K562 (cell line): Measurements from ENCODE around the gene CHRDL2. TPM values are rescaled to one million over a fixed set of nuclear protein-coding genes. Genes with fewer than 3 reads are reported as not detected.

Source experiments
- ATAC-seq: fragments of 200-7000 bp; cut with Tn5 transposase; 3 replicates; pipeline ENCODE4 v1.9.1; 2020; ENCODE audit warnings: moderate library complexity
- BruUV-seq: library from RNA; stranded (reverse); fragments of 400-500 nt; replicated peaks from 2 replicates; lab custom pipeline; 2021; lab: Mats Ljungman, UMichigan
- CTCF ChIA-PET: fragments of 300-600 bp; formaldehyde crosslinking; extraction: SDS; loops from one replicate; lab custom pipeline; 2021; ENCODE audit warnings: low intra/inter-chr PET ratio; lab: Yijun Ruan, JAX
- POLR2A ChIA-PET: fragments of 300-600, 350-650 bp; sonication (Branson Sonifier 250); formaldehyde crosslinking; extraction: SDS; loops from one replicate; lab custom pipeline; 2021; ENCODE audit warnings: antibody characterized with exemption, inconsistent platforms; lab: Yijun Ruan, JAX
- DNase-seq, 4 experiments: peaks; one replicate each; pipeline versions ENCODE4 v3.0.0 to v3.0.0-alpha.2; 2011 to 2018; ENCODE audit warnings: low spot score in 3 of 4, mixed read lengths in 3 of 4; ENCODE audit errors: extremely low read depth in 1 of 4
- FAIRE-seq: peaks from 2 replicates; lab custom pipeline; 2011; peaks lifted over from hg19 to GRCh38; lab: Jason Lieb, UNC
- H2AFZ ChIP-seq: 2 replicates; pipeline ENCODE4 v1.6.0; 2011; ENCODE audit warnings: low read depth, low read length, control low read depth, inconsistent platforms
- H3K27ac ChIP-seq: fragments of 200-600 bp; 3 replicates; pipeline ENCODE4 v1.8.0; 2011; ENCODE audit warnings: low read depth, mild to moderate bottlenecking, control low read depth, inconsistent platforms, low read length, moderate library complexity, mixed read lengths; ENCODE audit errors: extremely low read depth
- H3K27me3 ChIP-seq, 2 experiments: fragments of 300-600 bp in 1 of 2; 2 replicates in 1 of 2; 3 replicates in 1 of 2; pipeline versions ENCODE4 v1.6.0 to v1.8.0; 2011; ENCODE audit warnings: inconsistent platforms in 2 of 2, low read length in 2 of 2, mild to moderate bottlenecking in 1 of 2, mixed read lengths in 1 of 2, moderate library complexity in 1 of 2; ENCODE audit not compliant: control insufficient read depth in 2 of 2, insufficient read depth in 2 of 2
- H3K36me3 ChIP-seq: fragments of 300-600 bp; 3 replicates; pipeline ENCODE4 v1.8.0; 2011; ENCODE audit warnings: mild to moderate bottlenecking, low read length, inconsistent platforms; ENCODE audit not compliant: control insufficient read depth, insufficient read depth
- H3K4me1 ChIP-seq, 2 experiments: fragments of 200-600 bp in 1 of 2; replicated peaks in 1 of 2; 2 replicates in 1 of 2; 3 replicates in 1 of 2; pipeline versions ENCODE4 v1.5.1 to v1.8.0; 2011; ENCODE audit warnings: inconsistent platforms in 2 of 2, low read length in 2 of 2, mild to moderate bottlenecking in 1 of 2, mixed read lengths in 1 of 2, moderate library complexity in 1 of 2; ENCODE audit not compliant: control insufficient read depth in 2 of 2, insufficient read depth in 2 of 2
- H3K4me2 ChIP-seq: 2 replicates; pipeline ENCODE4 v1.6.1; 2011; ENCODE audit warnings: low read length, control low read depth, inconsistent platforms, mixed read lengths; ENCODE audit not compliant: insufficient read depth
- H3K4me3 ChIP-seq: fragments of 200-600 bp; sonication (generic), shearing (Covaris generic); 2 replicates; pipeline ENCODE4 v1.5.1; 2016; ENCODE audit warnings: control low read depth, inconsistent platforms
- H3K79me2 ChIP-seq: fragments of 200-600 bp; 3 replicates; pipeline ENCODE4 v1.8.0; 2011; ENCODE audit warnings: low read length, inconsistent platforms; ENCODE audit not compliant: control insufficient read depth, insufficient read depth
- H3K9ac ChIP-seq, 2 experiments: 2 replicates each; pipeline versions ENCODE4 v1.6.0 to v1.6.1; 2011; ENCODE audit warnings: low read depth in 2 of 2, low read length in 2 of 2, control low read depth in 1 of 2, inconsistent platforms in 1 of 2, mild to moderate bottlenecking in 1 of 2, mixed read lengths in 1 of 2; ENCODE audit not compliant: insufficient read depth in 1 of 2
- H3K9me1 ChIP-seq: one replicate; pipeline ENCODE4 v1.6.0; 2011; ENCODE audit warnings: inconsistent platforms, mild to moderate bottlenecking, low read length, moderate library complexity; ENCODE audit not compliant: control insufficient read depth, insufficient read depth
- H3K9me3 ChIP-seq: replicated peaks from 2 replicates; pipeline ENCODE4 v1.5.1; 2011; ENCODE audit warnings: low read depth, low read length, inconsistent platforms; ENCODE audit not compliant: control insufficient read depth, insufficient read depth
- H4K20me1 ChIP-seq: replicated peaks from 2 replicates; pipeline ENCODE4 v1.6.1; 2011; ENCODE audit warnings: low read length, inconsistent platforms, mixed read lengths; ENCODE audit not compliant: control insufficient read depth, insufficient read depth
- C11orf30 ChIP-seq: fragments of 450-650 bp; IDR thresholded peaks from 2 replicates; pipeline ENCODE4 v1.6.1; 2016; ENCODE audit warnings: low read depth, mild to moderate bottlenecking
- CBFB ChIP-seq: sonication (generic); formaldehyde crosslinking; IDR thresholded peaks from 2 replicates; pipeline ENCODE4 v1.4.0; 2020; ENCODE audit warnings: mild to moderate bottlenecking, missing genetic modification reagents
- CC2D1A ChIP-seq: fragments of 450-650 bp; IDR thresholded peaks from 2 replicates; pipeline ENCODE4 v1.6.1; 2017; ENCODE audit warnings: mild to moderate bottlenecking
- KLF10 ChIP-seq: fragments of 250-450 bp; sonication (Bioruptor Pico); IDR thresholded peaks from 2 replicates; pipeline ENCODE4 v1.6.1; 2021; ENCODE audit warnings: matching md5 sums
- NCOA1 ChIP-seq: fragments of 450-650 bp; IDR thresholded peaks from 2 replicates; pipeline ENCODE4 v1.6.1; 2016; ENCODE audit warnings: low read depth
- NEUROD1 ChIP-seq: fragments of 150-350 bp; IDR thresholded peaks from 2 replicates; pipeline ENCODE4 v1.6.1; 2014; ENCODE audit warnings: borderline replicate concordance, low read length, low read depth; ENCODE audit not compliant: partially characterized antibody
- NR4A1 ChIP-seq, 2 experiments: fragments of 250-450 bp in 1 of 2; fragments of 450-650 bp in 1 of 2; sonication (Bioruptor Pico) in 1 of 2; IDR thresholded peaks; 2 replicates each; pipeline versions ENCODE4 v1.4.0 to v1.6.1; 2016 to 2020; ENCODE audit warnings: mild to moderate bottlenecking in 2 of 2, missing compliant biosample characterization in 1 of 2, missing genetic modification characterization in 1 of 2, moderate library complexity in 1 of 2
- STAT5A ChIP-seq: IDR thresholded peaks from 2 replicates; pipeline ENCODE4 v1.6.1; 2012; ENCODE audit warnings: low read length, inconsistent platforms, borderline replicate concordance
- SUPT5H ChIP-seq: fragments of 450-650 bp; IDR thresholded peaks from 2 replicates; pipeline ENCODE4 v1.6.1; 2016
- TCFL5 ChIP-seq: fragments of 250-450 bp; sonication (Bioruptor Pico); conservative IDR thresholded peaks from 2 replicates; pipeline ENCODE4 v1.6.1; 2021; ENCODE audit warnings: mild to moderate bottlenecking, moderate library complexity, matching md5 sums
- TFAM ChIP-seq: fragments of 250-450 bp; sonication (Bioruptor Pico); conservative IDR thresholded peaks from 2 replicates; pipeline ENCODE4 v1.5.0; 2021; ENCODE audit warnings: mild to moderate bottlenecking, moderate library complexity
- U2AF1 ChIP-seq: fragments of 200-400 bp; formaldehyde crosslinking; optimal IDR thresholded peaks from 2 replicates; pipeline ENCODE3; 2017; ENCODE audit warnings: mild to moderate bottlenecking, low read depth, low read length, moderate library complexity
- YY1 ChIP-seq, 3 experiments: IDR thresholded peaks; 2 replicates each; pipeline ENCODE4 v1.6.1; 2011; ENCODE audit warnings: low read length in 2 of 3, mild to moderate bottlenecking in 2 of 3, moderate library complexity in 2 of 3, borderline replicate concordance in 1 of 3, control low read depth in 1 of 3, low read depth in 1 of 3; ENCODE audit not compliant: insufficient read depth in 3 of 3, insufficient replicate concordance in 2 of 3, control insufficient read depth in 1 of 3, insufficient read length in 1 of 3; ENCODE audit errors: extremely low read depth in 1 of 3
- ZC3H11A ChIP-seq: IDR thresholded peaks from 2 replicates; pipeline ENCODE4 v1.6.1; 2012; ENCODE audit warnings: low read depth, low read length, improper control_type of control experiment
- ZNF696 ChIP-seq: fragments of 250-450 bp; sonication (Bioruptor Pico); conservative IDR thresholded peaks from 2 replicates; pipeline ENCODE4 v1.4.0; 2020; ENCODE audit warnings: mild to moderate bottlenecking, moderate library complexity
- ZNF764 ChIP-seq: fragments of 250-450 bp; sonication (Bioruptor Pico); IDR thresholded peaks from 2 replicates; pipeline ENCODE4 v1.4.0; 2020; ENCODE audit warnings: low read depth, mild to moderate bottlenecking, moderate library complexity
- in situ Hi-C: fragments of 300-500 bp; cut with MboI; formaldehyde crosslinking; loops from 4 replicates; pipeline ENCODE4 v1.15.0; 2018; ENCODE audit warnings: inconsistent platforms, mixed read lengths
- intact Hi-C: fragments of 100-400 bp; cut with micrococcal nuclease; formaldehyde crosslinking; loops from 2 replicates; pipeline ENCODE4 v1.14.2; 2022
- polyA plus RNA-seq, 8 experiments: library from polyadenylated mRNA; depleted of rRNA in 4 of 8; stranded (reverse) in 5 of 8; unstranded in 3 of 8; fragments of >200 nt; fragmentation: Nextera tagmentation in 2 of 8; fragmentation: Illumina TruSeq in 1 of 8; extraction: Ambion mirVana in 2 of 8; extraction: Trizol in 1 of 8; gene quantifications; 2 replicates each; pipeline versions ENCODE4 v1.2.1 to v1.2.3, GENCODE V29; 2011 to 2014; ENCODE audit warnings: inconsistent platforms in 1 of 8, missing spikeins in 1 of 8
- total RNA-seq, 7 experiments: library from RNA; depleted of rRNA in 6 of 7; stranded (reverse); fragments of >200 nt in 6 of 7; fragmentation: Illumina TruSeq in 2 of 7; extraction: Trizol in 2 of 7; gene quantifications; 2 replicates each; pipeline versions ENCODE4 v1.2.1 to v1.2.3, GENCODE V29; 2011 to 2021; ENCODE audit warnings: low replicate concordance in 1 of 7
- TF ChIP-seq, protein P1 (sequence below), 2 experiments: fragments of 250-450 bp in 1 of 2; fragments of 450-650 bp in 1 of 2; sonication (Bioruptor Pico) in 1 of 2; IDR thresholded peaks; 2 replicates each; pipeline versions ENCODE4 v1.6.1 to v1.8.0; 2016 to 2021; ENCODE audit warnings: mild to moderate bottlenecking in 2 of 2, moderate library complexity in 2 of 2, missing compliant biosample characterization in 1 of 2, missing genetic modification characterization in 1 of 2
- TF ChIP-seq, protein P2 (sequence below): sonication (generic); IDR thresholded peaks from 2 replicates; pipeline ENCODE4 v1.6.1; 2016
- TF ChIP-seq, protein P3 (sequence below): fragments of 450-650 bp; formaldehyde crosslinking; IDR thresholded peaks from 2 replicates; pipeline ENCODE4 v1.4.0; 2022; ENCODE audit warnings: missing genetic modification characterization

CHRDL2 gene
- total and polyA plus RNA-seq, 9 of the 15 experiments (the other 6 are each of a cell fraction or from before 2014, with no cell fraction given): not detected

DNA sequence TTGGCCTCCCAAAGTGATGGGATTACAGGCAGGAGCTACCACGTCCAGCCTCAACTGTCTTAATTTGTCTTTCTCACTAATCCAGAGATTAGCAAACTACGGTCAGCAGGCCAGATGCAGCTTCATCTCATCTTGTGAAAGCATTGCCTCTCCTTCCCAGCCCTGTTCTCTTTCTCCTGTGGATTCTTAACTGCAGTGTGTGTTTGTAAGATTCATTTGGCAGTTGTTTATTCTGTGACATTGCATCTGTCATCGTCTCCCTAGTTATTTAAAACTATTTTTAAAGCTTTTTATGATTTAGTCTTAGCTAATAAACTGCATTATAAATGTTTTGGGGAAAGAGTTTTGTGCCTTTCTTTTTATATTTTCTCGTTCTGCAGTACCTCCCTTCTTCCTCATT, 46.7 kb upstream of the CHRDL2 start (continued):
- TF ChIP-seq, protein P1, sequence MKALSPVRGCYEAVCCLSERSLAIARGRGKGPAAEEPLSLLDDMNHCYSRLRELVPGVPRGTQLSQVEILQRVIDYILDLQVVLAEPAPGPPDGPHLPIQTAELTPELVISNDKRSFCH (CRISPR knock-in tag; IDR thresholded peaks at IDR 0.05): no peak
- TF ChIP-seq, protein P1 (tag; IDR thresholded peaks at IDR 0.05): no peak
- TF ChIP-seq ZNF696 (CRISPR knock-in tag): no peak
- TF ChIP-seq, protein P2, sequence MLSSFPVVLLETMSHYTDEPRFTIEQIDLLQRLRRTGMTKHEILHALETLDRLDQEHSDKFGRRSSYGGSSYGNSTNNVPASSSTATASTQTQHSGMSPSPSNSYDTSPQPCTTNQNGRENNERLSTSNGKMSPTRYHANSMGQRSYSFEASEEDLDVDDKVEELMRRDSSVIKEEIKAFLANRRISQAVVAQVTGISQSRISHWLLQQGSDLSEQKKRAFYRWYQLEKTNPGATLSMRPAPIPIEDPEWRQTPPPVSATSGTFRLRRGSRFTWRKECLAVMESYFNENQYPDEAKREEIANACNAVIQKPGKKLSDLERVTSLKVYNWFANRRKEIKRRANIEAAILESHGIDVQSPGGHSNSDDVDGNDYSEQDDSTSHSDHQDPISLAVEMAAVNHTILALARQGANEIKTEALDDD: no peak
- no peak for TF ChIP-seq CC2D1A
- TF ChIP-seq NR4A1 (CRISPR knock-in tag; IDR thresholded peaks at IDR 0.05): no peak
- TF ChIP-seq NR4A1 (tag; IDR thresholded peaks at IDR 0.05): no peak

DNA sequence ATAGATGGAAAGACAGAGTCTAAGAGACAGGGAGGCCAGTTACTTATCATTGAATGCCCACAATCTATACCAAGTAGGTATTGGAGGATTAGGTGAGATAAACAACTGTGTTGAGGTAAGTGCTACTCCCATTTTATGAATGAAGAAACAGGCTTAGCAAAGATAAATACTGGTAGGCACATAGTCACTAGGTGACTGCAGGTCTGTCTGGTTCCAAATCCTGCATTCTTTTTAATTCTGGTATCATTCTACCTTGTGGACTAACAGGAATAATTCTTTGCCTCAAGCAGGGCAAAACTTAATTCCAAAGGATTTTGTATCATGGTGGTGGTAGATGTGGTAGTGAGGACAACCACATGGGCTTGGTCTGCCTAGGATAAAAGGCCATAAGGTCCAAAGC, 45.8 kb upstream of the CHRDL2 start:
- ATAC-seq: no peak
- in situ Hi-C loops (no loop called here), intact Hi-C loops (no loop called here)
- Histone ChIP-seq H3K4me2 (no peak overlapping the region), H3K4me1 (no peaks in the 10 kb centered on the region; a peak in 2 of 5 replicates), H3K4me3 (no peak overlapping the region), H3K27ac (no peak overlapping the region), H3K9me3 (no peaks in the 10 kb centered on the region), H3K9ac (no peak overlapping the region), H3K27me3 (no peaks in the 10 kb centered on the region), H4K20me1 (no peaks in the 10 kb centered on the region), H2AFZ (no peak overlapping the region), H3K79me2 (peaks cover 47% of the 10 kb centered on the region), H3K36me3 (peaks cover 8% of the 10 kb centered on the region; the same call in 2 of the 3 replicates), H3K9me1 (no peaks in the 10 kb centered on the region)
- ChIA-PET POLR2A (no interaction called here), CTCF (no interaction called here)
- FAIRE-seq: no peak
- no TSS peak for BruUV-seq
- DNase-seq: no peak
- no peak for TF ChIP-seq NCOA1
- TF ChIP-seq NEUROD1: no peak
- TF ChIP-seq CBFB (CRISPR knock-in tag): no peak
- TF ChIP-seq ZNF764 (CRISPR knock-in tag): no peak
- TF ChIP-seq YY1 (IDR thresholded peaks at IDR 0.05; ENCODE audit: borderline replicate concordance in 1 of 3, control insufficient read depth in 1 of 3, extremely low read depth in 1 of 3, insufficient read depth in 3 of 3, insufficient read length in 1 of 3, insufficient replicate concordance in 2 of 3, low read depth in 1 of 3, low read length in 2 of 3): no peak
- TF ChIP-seq KLF10 (CRISPR knock-in tag): no peak
- TF ChIP-seq U2AF1: no peak
- no peak for TF ChIP-seq C11orf30
- TF ChIP-seq TFAM: no peak
- TF ChIP-seq STAT5A: no peak
- TF ChIP-seq, protein P3, sequence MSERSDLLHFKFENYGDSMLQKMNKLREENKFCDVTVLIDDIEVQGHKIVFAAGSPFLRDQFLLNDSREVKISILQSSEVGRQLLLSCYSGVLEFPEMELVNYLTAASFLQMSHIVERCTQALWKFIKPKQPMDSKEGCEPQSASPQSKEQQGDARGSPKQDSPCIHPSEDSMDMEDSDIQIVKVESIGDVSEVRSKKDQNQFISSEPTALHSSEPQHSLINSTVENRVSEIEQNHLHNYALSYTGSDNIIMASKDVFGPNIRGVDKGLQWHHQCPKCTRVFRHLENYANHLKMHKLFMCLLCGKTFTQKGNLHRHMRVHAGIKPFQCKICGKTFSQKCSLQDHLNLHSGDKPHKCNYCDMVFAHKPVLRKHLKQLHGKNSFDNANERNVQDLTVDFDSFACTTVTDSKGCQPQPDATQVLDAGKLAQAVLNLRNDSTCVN (CRISPR knock-in tag): no peak
- TF ChIP-seq TCFL5 (CRISPR knock-in tag): no peak
- TF ChIP-seq SUPT5H: no peak
- TF ChIP-seq ZC3H11A: no peak
